Measurements from ENCODE around the gene CFAP69.

CFAP69 gene

DNA sequence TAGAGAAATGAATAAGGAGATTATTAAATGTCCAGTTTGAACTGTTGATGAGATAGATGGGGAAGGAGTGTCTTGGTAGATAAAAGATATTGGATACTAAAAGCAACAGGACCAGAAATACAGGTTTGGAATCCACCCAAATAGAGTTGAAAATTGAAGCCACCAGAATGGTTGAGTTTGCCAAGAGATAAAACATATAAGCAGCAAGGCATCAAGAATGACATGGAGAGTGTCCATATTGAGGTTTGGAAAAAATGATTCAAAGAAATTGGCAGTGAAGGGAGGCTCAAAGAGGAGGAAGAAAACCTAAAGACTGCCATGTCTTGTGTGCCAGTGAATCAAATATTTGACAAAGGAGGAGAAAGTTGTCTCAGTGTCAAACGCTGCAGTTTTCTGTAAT is 24.2 kb downstream of the CFAP69 start:
- no peak for DNase-seq (ENCODE audit: low read depth in 4 of 4, low spot score in 1 of 4)

DNA sequence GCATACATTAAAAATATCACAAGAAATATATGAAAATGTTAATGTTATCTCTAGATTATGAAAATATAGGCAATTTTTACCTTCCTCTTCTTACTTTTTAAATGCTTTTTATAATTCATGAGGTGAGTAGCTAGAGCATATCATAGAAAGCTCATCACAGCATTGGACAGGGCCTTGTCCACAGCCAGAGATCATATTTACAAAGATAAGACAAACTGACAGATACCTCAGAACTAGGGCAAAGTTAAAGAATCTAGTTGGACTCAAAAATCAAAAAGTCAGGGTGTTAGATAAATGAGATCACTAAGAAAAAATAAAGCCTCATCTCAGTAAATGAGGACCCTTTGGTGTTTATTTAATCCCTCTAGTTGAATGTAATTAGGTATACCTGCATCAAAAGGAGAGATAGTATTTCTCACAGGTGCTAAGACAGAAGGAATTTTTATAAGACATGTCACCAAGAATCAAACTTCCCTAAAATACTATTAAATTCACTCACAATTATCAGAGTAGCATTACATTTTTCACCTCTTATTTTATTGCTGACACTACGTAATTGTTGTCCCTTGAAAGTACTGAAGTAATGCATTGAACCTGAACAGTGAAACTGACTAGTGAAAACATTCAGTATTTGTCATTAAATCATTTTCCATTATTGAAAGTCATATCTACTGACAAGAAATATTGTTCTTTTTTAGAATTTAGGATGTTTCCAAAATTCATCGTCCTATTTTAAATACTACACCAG is 25.6 kb downstream of the CFAP69 start:
- no peak for DNase-seq (ENCODE audit: low read depth in 4 of 4, low spot score in 1 of 4)

DNA sequence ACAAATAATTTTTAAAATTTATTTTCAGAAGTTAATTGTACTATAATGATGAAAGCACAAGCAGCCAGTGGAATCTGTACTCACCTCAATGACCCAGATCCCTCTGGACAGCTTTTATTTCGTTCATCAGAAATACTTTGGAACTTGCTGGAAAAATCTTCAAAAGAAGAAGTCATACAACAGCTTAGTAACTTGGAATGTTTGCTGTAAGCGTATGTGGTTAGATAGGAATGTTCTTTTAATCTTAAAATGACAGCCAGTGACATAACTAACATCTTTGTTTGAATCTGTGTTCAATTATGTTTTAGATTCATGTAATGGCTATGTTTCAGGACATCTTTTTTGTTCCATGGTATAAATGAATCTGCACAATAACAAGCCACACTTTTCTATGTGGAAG is 26.8 kb downstream of the CFAP69 start:
- no peak for DNase-seq (ENCODE audit: low read depth in 4 of 4, low spot score in 1 of 4)

DNA sequence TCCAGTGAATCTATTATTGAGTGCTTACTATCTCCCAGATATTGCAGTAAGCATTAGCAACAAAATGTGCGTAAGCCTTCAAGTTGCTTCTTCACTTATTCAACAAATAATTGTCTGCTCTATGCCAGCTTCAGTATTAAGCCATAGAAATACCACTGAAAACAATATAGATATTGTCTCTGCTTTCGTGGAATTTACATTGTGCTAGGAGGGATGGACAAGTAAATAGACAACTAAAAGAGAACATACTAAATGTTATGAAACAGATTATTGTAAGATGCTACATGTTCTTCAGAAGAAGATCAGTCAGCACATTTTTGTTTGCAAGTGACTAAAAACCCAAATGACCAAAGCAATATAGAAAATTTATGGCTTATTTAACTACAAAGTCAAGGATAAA is 27.3 kb downstream of the CFAP69 start:
- no peak for DNase-seq (ENCODE audit: low read depth in 4 of 4, low spot score in 1 of 4)

DNA sequence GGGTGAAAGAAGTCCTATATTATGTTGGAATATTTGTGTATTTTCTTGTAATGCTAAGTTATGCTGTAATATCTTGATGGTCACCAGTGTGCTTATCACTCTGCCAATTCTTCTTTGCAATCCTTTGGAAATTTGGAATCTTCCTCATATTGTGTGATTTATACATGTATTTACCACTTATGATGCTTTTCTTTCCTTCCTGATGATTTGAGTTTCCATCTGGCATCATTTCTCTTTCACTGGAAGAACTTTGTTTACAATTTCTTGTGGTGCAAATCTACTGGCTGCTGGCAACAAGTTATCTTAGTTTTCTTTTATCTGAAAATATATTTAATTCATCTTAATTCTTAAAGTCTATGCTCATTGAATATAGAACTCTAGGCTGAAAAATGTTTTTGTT is 29.2 kb downstream of the CFAP69 start:
- no peak for DNase-seq (ENCODE audit: low read depth in 4 of 4, low spot score in 1 of 4)

DNA sequence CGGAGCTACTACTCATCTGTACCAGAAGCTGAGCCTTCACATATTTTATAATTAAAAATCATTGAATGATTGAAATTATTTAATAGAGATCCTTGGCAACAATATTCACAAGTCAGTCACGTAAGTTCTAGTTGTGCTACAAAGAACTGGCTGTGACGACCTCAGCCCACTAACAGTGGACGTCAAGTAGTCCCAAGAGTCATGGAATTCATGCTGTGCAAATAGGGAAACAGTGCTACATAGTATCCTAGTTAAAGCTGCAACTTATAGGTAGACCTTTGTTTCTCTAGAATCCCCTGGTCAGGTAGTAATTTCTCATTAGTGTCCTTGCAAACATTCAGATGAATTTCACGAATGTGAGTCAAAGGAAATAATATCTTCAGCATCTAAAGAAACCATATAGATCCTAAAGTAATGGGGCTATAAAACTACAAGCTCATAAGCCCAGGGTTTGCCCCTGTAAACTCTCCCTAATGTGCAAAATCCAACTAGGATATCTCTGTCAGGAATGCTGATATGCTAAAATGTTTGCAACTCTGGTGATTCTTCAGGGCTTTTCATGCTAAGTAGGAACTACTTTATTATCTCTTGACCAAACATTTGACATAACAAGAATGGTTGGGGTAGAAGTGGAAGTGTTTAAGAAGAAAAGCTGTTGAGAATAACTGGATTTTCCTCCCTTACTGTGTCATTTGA is 31.2 kb downstream of the CFAP69 start:
- no peak for DNase-seq (ENCODE audit: low read depth in 4 of 4, low spot score in 1 of 4)

DNA sequence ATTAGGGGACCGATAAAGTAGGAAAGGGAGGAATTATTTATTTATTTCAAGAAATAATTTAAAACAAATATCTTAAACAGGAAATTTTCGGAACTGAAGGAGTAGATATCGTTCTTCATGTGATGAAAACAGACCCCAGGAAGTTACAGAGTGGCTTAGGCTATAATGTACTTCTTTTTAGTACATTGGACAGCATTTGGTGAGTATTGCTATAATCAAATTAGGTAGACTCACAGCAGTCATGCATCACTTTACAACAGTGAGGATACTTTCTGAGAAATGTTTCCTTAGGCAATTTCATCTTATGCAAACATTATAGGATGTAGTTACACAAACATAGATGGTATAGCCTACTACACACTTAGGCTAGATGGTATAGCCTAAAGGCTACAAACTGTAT is 43.2 kb downstream of the CFAP69 start:
- DNase-seq (ENCODE audit: low read depth in 4 of 4, low spot score in 1 of 4), result no peak

DNA sequence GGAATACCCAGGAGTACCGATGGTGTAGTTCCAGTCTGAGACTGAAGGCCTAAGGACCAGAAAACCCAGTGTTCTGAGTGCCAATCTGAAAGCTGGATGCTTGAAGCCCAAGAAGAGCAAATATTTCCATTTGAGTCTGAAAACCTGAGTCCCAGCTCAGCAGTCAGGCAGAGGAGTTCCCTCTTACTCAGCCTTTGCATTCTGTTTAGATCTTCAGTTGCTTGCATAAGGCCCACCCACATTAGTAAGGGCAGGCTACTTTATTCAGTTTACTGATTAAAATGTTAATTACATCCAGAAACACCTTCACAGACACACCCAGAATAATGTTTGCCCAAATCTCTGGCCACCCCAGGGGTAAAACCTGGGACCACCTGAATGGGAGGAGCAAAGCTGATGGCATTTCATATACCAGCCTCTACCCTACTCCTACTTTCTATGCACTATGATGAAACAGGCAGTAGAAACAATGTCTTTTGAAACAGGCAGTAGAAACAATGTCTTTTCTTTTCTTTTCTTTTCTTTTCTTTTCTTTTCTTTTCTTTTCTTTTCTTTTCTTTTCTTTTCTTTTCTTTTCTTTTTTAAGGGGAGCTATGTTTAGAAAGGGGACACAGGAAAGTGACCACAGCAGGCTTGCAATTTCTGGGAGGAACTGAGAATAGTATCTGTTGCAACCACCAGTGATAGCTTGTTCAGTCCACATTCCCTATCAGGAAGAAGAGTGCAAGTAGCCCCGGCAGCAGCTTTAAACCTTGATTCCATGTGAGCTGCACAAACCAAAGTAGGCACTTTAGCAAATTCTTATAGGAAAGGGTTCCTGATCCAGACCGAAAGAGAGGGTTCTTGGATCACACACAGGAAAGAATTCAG is 45.5 kb downstream of the CFAP69 start:
- no peak for DNase-seq (ENCODE audit: low read depth in 4 of 4, low spot score in 1 of 4)

DNA sequence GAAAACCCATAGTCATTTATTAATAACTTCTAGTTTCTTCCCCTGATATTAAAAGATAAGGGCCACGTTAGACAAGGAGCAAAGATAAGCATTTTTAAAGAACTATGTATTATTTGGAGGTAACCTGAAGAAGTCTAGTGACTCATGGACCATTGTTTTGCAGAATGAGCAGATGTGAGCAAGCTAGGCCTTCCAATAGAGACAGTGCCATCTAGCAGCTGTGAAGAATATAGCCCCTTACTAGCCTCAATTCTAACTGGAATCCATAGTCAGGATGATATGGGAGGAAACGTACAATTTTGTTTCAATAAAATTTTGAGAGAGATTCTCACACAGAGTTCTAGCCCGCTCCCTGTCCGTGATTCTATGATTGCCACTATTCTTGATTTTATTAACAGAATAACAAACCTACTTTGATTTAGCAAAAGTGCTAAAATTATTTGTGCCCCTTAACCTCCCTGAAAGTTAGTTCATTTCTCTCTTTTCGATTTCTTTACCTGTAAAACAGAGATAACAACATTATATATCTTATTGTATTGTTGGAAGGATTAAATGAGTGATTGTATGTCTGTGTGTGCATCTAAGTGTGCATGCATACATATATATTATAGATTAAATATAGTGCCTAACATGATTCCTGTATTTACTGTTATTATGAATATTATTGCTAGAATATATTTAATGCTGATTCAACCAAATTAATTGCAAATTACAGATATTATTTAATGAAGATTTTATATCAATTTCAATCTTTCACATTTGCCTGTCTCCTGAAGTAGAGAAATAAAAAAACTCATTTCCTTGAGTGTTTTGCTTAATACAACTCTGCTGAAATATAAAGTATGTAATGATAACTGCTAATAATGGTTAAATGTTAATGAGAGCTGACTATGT is 53.4 kb downstream of the CFAP69 start:
- no peak for DNase-seq (ENCODE audit: low read depth in 4 of 4, low spot score in 1 of 4)

DNA sequence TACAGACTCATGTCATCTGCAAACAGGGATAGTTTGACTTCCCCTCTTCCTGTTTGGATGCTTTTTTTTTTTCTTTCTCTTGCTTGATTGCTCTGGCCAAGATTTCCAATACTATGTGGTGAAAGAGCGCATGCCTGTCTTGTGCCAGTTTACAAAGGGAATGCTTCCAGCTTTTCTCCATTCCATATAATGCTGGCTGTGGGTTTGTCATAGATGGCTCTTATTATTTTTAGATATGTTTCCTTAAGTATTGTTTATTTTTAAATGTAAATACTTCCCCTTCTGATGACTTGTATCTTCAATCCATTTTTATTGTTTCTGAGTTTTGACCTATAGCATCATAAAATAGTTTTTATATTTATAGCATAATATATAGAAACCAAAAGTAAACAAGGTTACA is 58.3 kb downstream of the CFAP69 start:
- no peak for DNase-seq (ENCODE audit: low read depth in 4 of 4, low spot score in 1 of 4)

DNA sequence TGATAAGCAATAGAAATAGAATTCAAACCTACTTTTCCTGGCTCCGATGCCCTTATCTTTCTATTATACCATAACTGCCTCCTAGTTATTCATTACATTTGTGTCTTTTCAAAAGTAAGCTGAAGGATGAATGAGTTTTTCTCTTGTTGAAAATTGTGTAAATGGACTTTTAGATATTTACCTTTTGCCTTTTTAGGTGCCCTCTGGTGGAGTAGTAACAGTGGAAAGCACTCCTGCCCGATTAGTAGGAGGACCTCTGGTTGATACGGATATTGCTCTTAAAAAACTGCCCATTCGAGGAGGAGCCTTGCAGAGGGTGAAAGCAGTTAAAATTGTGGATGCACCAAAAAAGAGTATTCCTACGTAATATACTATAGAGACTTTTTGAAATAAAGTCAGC is 64.9 kb downstream of the CFAP69 start:
- DNase-seq (ENCODE audit: low read depth in 4 of 4, low spot score in 1 of 4), result no peak

DNA sequence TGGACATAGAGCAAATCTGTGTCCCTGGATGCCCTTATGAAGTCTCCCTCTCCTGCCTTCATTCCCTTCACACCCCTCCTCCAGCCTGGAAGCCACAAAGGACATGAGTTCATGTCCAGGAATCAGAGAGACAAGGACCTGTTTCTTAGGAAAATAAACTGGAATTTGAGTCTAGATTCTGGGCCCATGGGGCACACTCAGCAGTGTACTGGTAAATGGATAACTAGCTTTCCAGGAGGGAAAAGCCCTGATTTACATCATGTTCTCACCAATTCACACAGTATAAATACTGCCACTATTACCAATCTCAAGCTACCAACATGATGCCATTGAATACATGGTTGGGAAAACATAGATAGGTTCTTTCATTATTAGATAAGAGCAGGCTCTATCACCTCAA is 66.2 kb downstream of the CFAP69 start:
- no peak for DNase-seq (ENCODE audit: low read depth in 4 of 4, low spot score in 1 of 4)

DNA sequence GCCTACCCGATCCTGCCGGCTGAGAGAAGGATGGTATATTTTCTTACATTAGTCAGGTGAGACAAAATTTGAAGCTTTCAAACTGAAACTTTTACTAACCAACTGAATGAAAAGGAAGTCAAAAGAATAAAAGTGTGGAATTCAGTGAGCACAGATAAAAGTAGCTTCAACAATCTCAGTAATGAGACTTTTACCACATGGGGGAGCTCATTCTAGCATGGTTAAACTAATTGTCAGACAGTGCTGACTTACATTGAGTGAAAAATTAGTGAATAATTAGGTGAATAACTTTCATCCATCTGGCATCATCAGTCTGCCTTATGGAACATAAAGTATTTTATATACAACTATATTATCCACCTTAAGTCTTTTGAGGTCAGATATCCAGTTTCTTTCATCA is 67.8 kb downstream of the CFAP69 start:
- DNase-seq (ENCODE audit: low read depth in 4 of 4, low spot score in 1 of 4), result no peak

DNA sequence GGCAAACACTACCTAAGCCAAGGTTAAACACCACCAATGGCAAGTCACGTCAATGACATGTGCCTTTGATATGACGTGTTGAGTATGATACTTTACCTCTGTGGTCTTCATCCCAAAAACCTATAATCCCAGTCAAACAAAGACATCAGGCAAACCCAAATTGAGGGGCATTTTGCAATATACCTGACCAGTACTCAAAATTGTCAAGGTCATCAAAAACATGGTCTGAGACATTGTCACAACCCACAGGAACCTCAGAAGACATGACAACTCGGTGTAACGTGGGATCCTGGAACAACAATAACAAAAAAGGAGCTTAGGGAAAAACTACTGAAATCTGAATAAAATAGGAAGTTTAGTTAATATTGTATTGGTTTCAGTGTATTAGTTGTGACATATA is 68.9 kb downstream of the CFAP69 start:
- no peak for DNase-seq (ENCODE audit: low read depth in 4 of 4, low spot score in 1 of 4)

DNA sequence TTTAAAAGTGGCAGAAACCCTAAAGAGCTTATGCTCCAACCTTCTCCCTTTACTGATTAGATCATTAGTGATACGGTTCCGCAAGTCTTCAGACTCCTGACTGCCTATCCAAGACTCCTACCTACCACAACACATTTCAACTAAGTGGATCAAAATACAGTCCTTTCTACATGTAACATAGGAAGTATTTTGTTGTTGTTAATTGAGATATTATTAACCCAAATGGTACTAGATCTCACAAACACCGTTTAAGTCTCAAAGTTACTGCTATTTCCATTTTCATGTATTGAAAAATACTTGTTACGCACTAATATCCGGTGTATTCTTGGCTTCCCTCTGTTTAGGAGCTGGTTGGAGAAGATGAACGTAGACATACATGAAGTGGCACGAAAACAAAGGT is 75.0 kb downstream of the CFAP69 start:
- DNase-seq (ENCODE audit: low read depth in 4 of 4, low spot score in 1 of 4), result no peak

DNA sequence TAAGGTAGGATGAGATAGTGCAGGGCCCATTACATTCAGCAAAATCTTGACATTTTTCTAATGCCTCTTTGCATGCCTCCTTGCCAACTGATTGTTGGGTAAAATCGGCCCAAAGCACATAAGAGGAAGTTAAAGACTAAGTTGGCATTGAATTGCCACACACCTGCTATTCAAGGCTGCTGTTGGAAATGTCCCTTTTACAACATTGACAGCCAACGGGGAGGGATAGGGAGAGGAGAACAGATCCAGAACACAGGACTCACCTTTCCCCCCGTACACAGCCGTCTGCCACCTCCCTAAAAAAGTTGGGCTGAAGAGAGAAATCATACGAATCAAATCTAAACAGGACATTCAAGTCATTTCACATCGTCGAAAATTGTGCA is 75.4 kb downstream of the CFAP69 start:
- no peak for DNase-seq (ENCODE audit: low read depth in 4 of 4, low spot score in 1 of 4)

DNA sequence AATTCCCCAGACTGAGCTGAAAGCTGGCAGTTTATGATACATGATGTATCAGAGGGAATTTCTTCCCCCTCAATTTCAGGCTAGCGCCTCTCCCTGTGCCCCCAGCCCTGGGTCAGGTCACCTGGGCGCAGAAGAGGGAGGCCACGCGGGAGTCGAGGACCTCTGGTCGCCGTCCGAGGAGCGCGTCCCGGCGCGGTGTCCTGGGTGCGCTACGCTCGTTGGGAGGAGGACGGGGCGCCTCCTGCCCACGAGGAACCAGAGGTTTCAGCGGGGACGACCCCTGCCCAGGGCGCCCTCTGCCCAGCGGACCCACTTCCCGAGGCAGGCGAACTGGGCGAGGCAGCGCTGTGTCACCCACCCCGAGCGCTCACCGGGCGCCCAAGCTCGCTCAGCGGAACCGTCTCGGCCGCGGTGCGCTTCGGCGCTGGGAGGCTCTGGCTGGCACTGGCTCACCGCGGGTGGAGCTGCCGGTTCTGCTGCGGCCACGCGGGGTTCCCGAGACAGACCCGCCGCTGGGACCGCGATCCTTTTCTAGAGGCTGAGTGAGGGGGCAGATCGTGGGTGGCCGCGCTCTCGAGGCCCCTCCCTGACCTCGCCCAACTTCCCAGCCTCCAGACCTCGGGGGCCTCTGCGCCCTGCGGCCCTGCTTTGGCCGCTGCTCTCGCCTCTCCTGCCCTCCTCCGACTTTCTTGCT is 76.0 kb downstream of the CFAP69 start, which contains the start of gene FAM237B:
Gene FAM237B (minus strand): TSS at position 504 of the 694 bp plus-strand sequence. CDS start 1,556 bp downstream, outside the sequence.
- no peak for DNase-seq (ENCODE audit: low read depth in 4 of 4, low spot score in 1 of 4)

DNA sequence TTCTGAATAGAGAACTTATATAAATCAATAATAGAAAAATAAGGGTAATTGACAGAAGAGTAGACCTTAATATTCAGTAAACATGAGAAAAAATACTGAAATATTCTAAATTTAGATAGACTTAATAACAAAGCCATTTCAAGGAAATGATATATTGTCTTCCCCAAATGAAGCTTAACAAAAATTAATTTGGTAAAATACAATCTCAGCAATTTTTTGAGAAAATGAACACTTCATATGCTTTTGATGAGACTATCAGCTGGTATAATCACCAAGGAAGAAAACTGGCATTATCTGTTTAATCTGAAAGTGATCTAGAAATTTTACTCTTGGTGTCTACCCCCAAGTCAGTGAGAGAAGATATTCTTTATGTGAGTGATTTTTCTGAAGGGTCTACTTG is 77.9 kb downstream of the CFAP69 start:
- no peak for DNase-seq (ENCODE audit: low read depth in 4 of 4, low spot score in 1 of 4)

DNA sequence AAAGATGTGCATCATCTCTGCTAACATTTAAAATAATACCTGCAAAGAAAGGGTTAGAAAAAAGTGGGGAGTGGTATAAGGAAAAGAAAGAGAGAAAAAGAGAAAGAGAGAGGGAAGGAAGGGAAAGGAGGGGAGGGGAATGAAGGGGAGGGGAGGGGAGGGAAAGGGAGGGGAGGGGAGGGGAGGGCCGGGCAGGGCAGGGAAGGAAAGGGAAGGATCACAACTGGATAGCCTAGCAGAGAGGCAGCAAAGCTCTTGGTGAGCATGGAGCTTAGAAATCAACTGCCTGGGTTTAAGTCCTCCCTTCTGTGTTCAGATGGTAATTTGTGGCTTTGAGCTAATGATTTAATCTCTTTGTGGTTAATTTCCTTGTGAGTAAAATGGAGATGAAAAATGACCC is 81.5 kb downstream of the CFAP69 start:
- no peak for DNase-seq (ENCODE audit: low read depth in 4 of 4, low spot score in 1 of 4)

DNA sequence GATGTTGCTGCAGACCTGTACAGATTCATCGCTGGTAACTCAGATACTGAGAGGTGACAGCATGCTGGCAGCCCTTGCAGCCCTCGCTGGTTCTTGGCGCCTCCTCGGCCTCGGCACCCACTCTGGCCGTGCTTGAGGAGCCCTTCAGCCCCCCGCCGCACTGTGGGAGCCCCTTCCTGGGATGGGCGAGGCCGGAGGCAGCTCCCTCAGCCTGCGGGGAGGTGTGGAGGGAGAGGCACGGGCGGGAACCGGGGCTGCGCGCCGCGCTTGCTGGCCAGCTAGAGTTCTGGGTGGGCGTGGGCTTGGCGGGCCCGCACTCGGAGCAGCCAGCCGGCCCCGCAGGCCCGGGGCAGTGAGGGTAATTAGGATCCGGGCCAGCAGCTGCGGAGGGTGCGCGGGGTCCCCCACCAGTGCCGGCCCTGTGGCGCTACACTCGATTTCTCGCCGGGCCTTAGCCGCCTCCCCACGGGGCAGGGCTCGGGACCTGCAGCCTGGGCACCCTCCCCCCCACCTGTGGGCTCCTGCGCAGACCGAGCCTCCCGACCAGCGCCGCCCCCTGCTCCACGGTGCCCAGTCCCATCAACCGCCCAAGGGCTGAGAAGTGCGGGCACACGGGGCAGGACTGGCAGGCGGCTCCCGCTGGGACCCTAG is 89.3 kb downstream of the CFAP69 start:
- no peak for DNase-seq (ENCODE audit: low read depth in 4 of 4, low spot score in 1 of 4)

Data from stimulated activated CD4-positive, alpha-beta T cell treated with anti-CD3 and anti-CD28 coated beads, Interleukin-1b, Interleukin-23, amount 100 ng/mL, for 24 hours (primary cell).